Measurements from ENCODE around the gene SCARF2. TPM values are rescaled to one million over a fixed set of nuclear protein-coding genes. Genes with fewer than 3 reads are reported as not detected.

SCARF2 gene
- total RNA-seq, 1 experiment from 2014 or later, result 10.8 TPM

DNA sequence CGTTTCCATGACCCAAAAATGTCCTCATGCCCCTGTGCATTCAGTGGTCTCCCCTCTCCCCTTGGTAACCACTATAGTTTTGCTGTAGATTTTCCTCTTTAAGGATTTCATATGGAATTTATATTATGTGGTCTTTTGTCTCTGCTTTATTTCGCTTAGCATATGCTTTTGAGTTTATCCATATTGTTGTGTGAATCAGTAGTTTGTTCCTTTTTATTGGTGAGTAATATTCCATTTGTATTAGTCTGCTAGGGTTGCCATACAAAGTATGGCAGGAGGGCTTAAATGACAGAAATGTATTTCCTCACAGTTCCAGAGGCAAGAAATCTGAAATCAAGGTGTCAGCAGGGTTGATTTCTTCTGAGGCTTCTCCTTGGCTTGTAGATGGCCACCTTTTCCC, 40.1 kb downstream of the SCARF2 start:
- H3K4ac ChIP-seq (ENCODE audit: low read depth, low read length), result no peak overlapping the region
- no peak overlapping the region for H3K18ac ChIP-seq (ENCODE audit: insufficient read length, low read depth, low read length)
- H3K4me3 Mint-ChIP-seq, result no peak overlapping the region
- peaks cover 20 to 22% of the 10 kb centered on the region in 2 experiments for H3K4me1 Mint-ChIP-seq
- no peaks in the 10 kb centered on the region for H3K27me3 ChIP-seq (ENCODE audit: insufficient read depth, low read length)
- H3K9me3 Mint-ChIP-seq, result no peaks in the 10 kb centered on the region
- no peak overlapping the region for H2AK5ac ChIP-seq (ENCODE audit: insufficient read length, low read length)
- H3K56ac ChIP-seq (ENCODE audit: insufficient read length, low read depth, low read length), result no peak overlapping the region
- no peak overlapping the region for H3K9ac ChIP-seq (ENCODE audit: extremely low read depth, insufficient read length, low read length)
- no peak overlapping the region for H4K5ac ChIP-seq (ENCODE audit: insufficient read length, low read depth, low read length)
- peaks cover 13 to 29% (median 26%) of the 10 kb centered on the region in 3 experiments for H3K36me3 Mint-ChIP-seq (ENCODE audit: insufficient read depth in 1 of 3, low read depth in 3 of 3)
- no peak overlapping the region for H2BK15ac ChIP-seq (ENCODE audit: low read depth, low read length)
- H2BK5ac ChIP-seq (ENCODE audit: insufficient read length, low read length), result no peak overlapping the region
- peaks cover 7% of the 10 kb centered on the region; the same call in 1 of the 2 replicates for H3K79me2 ChIP-seq (ENCODE audit: insufficient read depth, low read length)
- no peak overlapping the region for H3T11ph ChIP-seq (ENCODE audit: low read length)
- H3K4me1 ChIP-seq (ENCODE audit: insufficient read depth, low read length), result peaks cover 8% of the 10 kb centered on the region; the same call in 1 of the 2 replicates
- DNase-seq, result no peak
- H3K23me2 ChIP-seq (ENCODE audit: insufficient read length, low read depth, low read length, poor library complexity, severe bottlenecking), result peaks cover 4% of the 10 kb centered on the region
- no peak overlapping the region for H3K4me2 ChIP-seq (ENCODE audit: insufficient read depth, insufficient read length, low read length)
- no peak overlapping the region for H3K14ac ChIP-seq (ENCODE audit: insufficient read depth, low read length)
- H3K27me3 Mint-ChIP-seq (ENCODE audit: low read depth), result no peaks in the 10 kb centered on the region; the same call in 1 of the 2 replicates
- H2BK12ac ChIP-seq (ENCODE audit: insufficient read length, low read depth, low read length), result no peak overlapping the region
- peaks cover 2% of the 10 kb centered on the region for H3K79me1 ChIP-seq (ENCODE audit: insufficient read depth, low read depth, low read length, poor library complexity, severe bottlenecking)
- no CpG with 5 or more reads among the region's 2 CpGs for WGBS (ENCODE audit: extremely low coverage, insufficient read length, low lambda C conversion rate)
- H3K23ac ChIP-seq (ENCODE audit: insufficient read length, low read depth, low read length), result no peak overlapping the region
- no peak overlapping the region for H2BK120ac ChIP-seq (ENCODE audit: low read depth, low read length, poor library complexity, severe bottlenecking)
- no peaks in the 10 kb centered on the region for H3K9me3 ChIP-seq (ENCODE audit: control insufficient read depth, low read depth, low read length)
- no peak overlapping the region for H4K91ac ChIP-seq (ENCODE audit: insufficient read length, low read depth, low read length)
- H2AFZ ChIP-seq (ENCODE audit: low read length), result no peak overlapping the region
- TF ChIP-seq, protein P1, sequence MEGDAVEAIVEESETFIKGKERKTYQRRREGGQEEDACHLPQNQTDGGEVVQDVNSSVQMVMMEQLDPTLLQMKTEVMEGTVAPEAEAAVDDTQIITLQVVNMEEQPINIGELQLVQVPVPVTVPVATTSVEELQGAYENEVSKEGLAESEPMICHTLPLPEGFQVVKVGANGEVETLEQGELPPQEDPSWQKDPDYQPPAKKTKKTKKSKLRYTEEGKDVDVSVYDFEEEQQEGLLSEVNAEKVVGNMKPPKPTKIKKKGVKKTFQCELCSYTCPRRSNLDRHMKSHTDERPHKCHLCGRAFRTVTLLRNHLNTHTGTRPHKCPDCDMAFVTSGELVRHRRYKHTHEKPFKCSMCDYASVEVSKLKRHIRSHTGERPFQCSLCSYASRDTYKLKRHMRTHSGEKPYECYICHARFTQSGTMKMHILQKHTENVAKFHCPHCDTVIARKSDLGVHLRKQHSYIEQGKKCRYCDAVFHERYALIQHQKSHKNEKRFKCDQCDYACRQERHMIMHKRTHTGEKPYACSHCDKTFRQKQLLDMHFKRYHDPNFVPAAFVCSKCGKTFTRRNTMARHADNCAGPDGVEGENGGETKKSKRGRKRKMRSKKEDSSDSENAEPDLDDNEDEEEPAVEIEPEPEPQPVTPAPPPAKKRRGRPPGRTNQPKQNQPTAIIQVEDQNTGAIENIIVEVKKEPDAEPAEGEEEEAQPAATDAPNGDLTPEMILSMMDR (conservative IDR thresholded peaks at IDR 0.05), result no peak
- H4K20me1 ChIP-seq (ENCODE audit: control insufficient read depth, insufficient read depth, insufficient read length), result no peaks in the 10 kb centered on the region
- no peak overlapping the region for H3K27ac ChIP-seq (ENCODE audit: insufficient read length, low read depth, low read length)
- H4K8ac ChIP-seq (replicated peaks; ENCODE audit: insufficient read length, low read depth, low read length), result no peak overlapping the region
- H2BK20ac ChIP-seq (ENCODE audit: low read depth, low read length, poor library complexity, severe bottlenecking), result no peak overlapping the region
- H3K27ac Mint-ChIP-seq, result no peak overlapping the region
